H1 (cell line): ENCODE results near the gene DGAT2. TPM values are rescaled to one million over a fixed set of nuclear protein-coding genes. Genes with fewer than 3 reads are reported as not detected.

ENCODE experiments used
- CTCF ChIA-PET: fragments of 300-600 bp; sonication (Branson Sonifier 250); formaldehyde crosslinking; loops from one replicate; lab custom pipeline; 2021; ENCODE audit not compliant: partially characterized antibody; lab: Charles Lee
- POLR2A ChIA-PET: fragments of 300-600 bp; sonication (Branson Sonifier 250); formaldehyde crosslinking; loops from one replicate; lab custom pipeline; 2021; ENCODE audit warnings: inconsistent platforms; ENCODE audit not compliant: partially characterized antibody; lab: Charles Lee
- DNase-seq, 2 experiments: peaks; one replicate each; pipeline versions ENCODE4 v3.0.0 to v3.0.0-alpha.2; 2010 to 2022; ENCODE audit warnings: low spot score in 2 of 2, low read depth in 1 of 2, mixed read lengths in 1 of 2
- FAIRE-seq: peaks from 2 replicates; lab custom pipeline; 2011; peaks lifted over from hg19 to GRCh38; lab: Jason Lieb, UNC
- H2AFZ ChIP-seq: 2 replicates; pipeline ENCODE4 v1.8.1; 2012; ENCODE audit warnings: low read length, inconsistent platforms
- H2AK5ac ChIP-seq: 2 replicates; pipeline ENCODE4 v1.6.1; 2013; ENCODE audit warnings: low read depth, low read length
- H2BK120ac ChIP-seq: replicated peaks from 2 replicates; pipeline ENCODE3; 2013; ENCODE audit warnings: low read depth, low read length, inconsistent platforms
- H2BK12ac ChIP-seq: 2 replicates; pipeline ENCODE4 v1.6.1; 2013; ENCODE audit warnings: low read depth, low read length
- H2BK15ac ChIP-seq: 2 replicates; pipeline ENCODE4 v1.6.1; 2013; ENCODE audit warnings: low read length
- H2BK20ac ChIP-seq: 2 replicates; pipeline ENCODE4 v1.6.1; 2013; ENCODE audit warnings: low read length
- H2BK5ac ChIP-seq: 2 replicates; pipeline ENCODE4 v1.6.1; 2013; ENCODE audit warnings: low read depth, low read length
- H3K14ac ChIP-seq: 2 replicates; pipeline ENCODE4 v1.6.1; 2013; ENCODE audit warnings: inconsistent platforms; ENCODE audit not compliant: insufficient read length
- H3K18ac ChIP-seq: 2 replicates; pipeline ENCODE4 v1.6.1; 2013; ENCODE audit warnings: low read length; ENCODE audit errors: extremely low read depth
- H3K23ac ChIP-seq: 2 replicates; pipeline ENCODE4 v1.6.1; 2013; ENCODE audit warnings: inconsistent platforms; ENCODE audit not compliant: insufficient read length
- H3K23me2 ChIP-seq: 2 replicates; pipeline ENCODE4 v1.6.1; 2013; ENCODE audit warnings: low read depth, low read length
- H3K27ac ChIP-seq: 2 replicates; pipeline ENCODE4 v1.6.1; 2011; ENCODE audit warnings: low read depth, low read length, inconsistent platforms
- H3K27me3 ChIP-seq, 4 experiments: replicated peaks in 1 of 4; 1 replicate in 1 of 4; 2 replicates in 3 of 4; pipeline versions ENCODE4 v1.6.1 to v1.8.1; 2011 to 2013; ENCODE audit warnings: low read length in 3 of 4, mild to moderate bottlenecking in 3 of 4, inconsistent platforms in 2 of 4, mixed read lengths in 2 of 4, moderate library complexity in 1 of 4; ENCODE audit not compliant: control insufficient read depth in 3 of 4, insufficient read depth in 3 of 4; ENCODE audit errors: extremely low read depth in 1 of 4
- H3K36me3 ChIP-seq, 4 experiments: 2 replicates each; pipeline versions ENCODE4 v1.6.1 to v1.8.1; 2011 to 2013; ENCODE audit warnings: mild to moderate bottlenecking in 4 of 4, low read length in 3 of 4, moderate library complexity in 2 of 4, control low read depth in 1 of 4, inconsistent platforms in 1 of 4; ENCODE audit not compliant: insufficient read depth in 4 of 4, control insufficient read depth in 2 of 4
- H3K4ac ChIP-seq: replicated peaks from 2 replicates; pipeline ENCODE3; 2013; ENCODE audit warnings: low read length, low read depth, mixed read lengths, inconsistent platforms; ENCODE audit not compliant: insufficient read length
- H3K4me1 ChIP-seq, 4 experiments: replicated peaks in 1 of 4; 1 replicate in 1 of 4; 2 replicates in 3 of 4; pipeline versions ENCODE4 v1.6.1 to v1.8.1; 2011 to 2013; ENCODE audit warnings: low read length in 3 of 4, inconsistent platforms in 2 of 4, mixed read lengths in 1 of 4; ENCODE audit not compliant: insufficient read depth in 4 of 4, control insufficient read depth in 3 of 4
- H3K4me2 ChIP-seq, 2 experiments: 2 replicates each; pipeline versions ENCODE4 v1.6.1 to v1.8.1; 2011 to 2013; ENCODE audit warnings: low read depth in 2 of 2, low read length in 2 of 2, control low read depth in 1 of 2, inconsistent platforms in 1 of 2, mild to moderate bottlenecking in 1 of 2; ENCODE audit not compliant: insufficient read depth in 1 of 2
- H3K4me3 ChIP-seq, 4 experiments: fragments of 200-600, 300-600 bp in 1 of 4; sonication (generic), shearing (Covaris generic), sonication (Bioruptor Twin) in 1 of 4; 2 replicates each; pipeline versions ENCODE4 v1.5.1 to v1.8.1; 2011 to 2016; ENCODE audit warnings: low read length in 4 of 4, low read depth in 3 of 4, control low read depth in 2 of 4, inconsistent platforms in 2 of 4, mild to moderate bottlenecking in 2 of 4, mixed read lengths in 1 of 4, moderate library complexity in 1 of 4; ENCODE audit not compliant: insufficient read depth in 2 of 4; ENCODE audit errors: extremely low read depth in 1 of 4
- H3K56ac ChIP-seq: replicated peaks from 2 replicates; pipeline ENCODE3; 2013; ENCODE audit warnings: low read depth, mild to moderate bottlenecking, mixed read lengths, low read length, inconsistent platforms; ENCODE audit not compliant: insufficient read length
- H3K79me1 ChIP-seq: 2 replicates; pipeline ENCODE4 v1.6.1; 2013; ENCODE audit warnings: low read depth, low read length, control low read depth
- H3K79me2 ChIP-seq, 2 experiments: 2 replicates each; pipeline versions ENCODE4 v1.6.1 to v1.8.1; 2012 to 2013; ENCODE audit warnings: low read length in 2 of 2, mild to moderate bottlenecking in 2 of 2, inconsistent platforms in 1 of 2; ENCODE audit not compliant: insufficient read depth in 2 of 2, control insufficient read depth in 1 of 2
- H3K9ac ChIP-seq, 4 experiments: replicated peaks in 1 of 4; 1 replicate in 1 of 4; 2 replicates in 3 of 4; pipeline versions ENCODE4 v1.6.1 to v1.8.1; 2011 to 2013; ENCODE audit warnings: low read depth in 3 of 4, low read length in 3 of 4, control low read depth in 2 of 4, mild to moderate bottlenecking in 2 of 4, moderate library complexity in 2 of 4, inconsistent platforms in 1 of 4; ENCODE audit errors: extremely low read depth in 1 of 4
- H3K9me3 ChIP-seq, 2 experiments: 2 replicates each; pipeline versions ENCODE4 v1.6.1 to v1.8.1; 2012 to 2013; ENCODE audit warnings: mild to moderate bottlenecking in 2 of 2, moderate library complexity in 2 of 2, control low read depth in 1 of 2, inconsistent platforms in 1 of 2, low read depth in 1 of 2, low read length in 1 of 2, mixed read lengths in 1 of 2; ENCODE audit not compliant: insufficient read depth in 2 of 2
- H4K20me1 ChIP-seq, 2 experiments: replicated peaks in 1 of 2; 2 replicates each; pipeline versions ENCODE3 to v1.8.1; 2011 to 2013; ENCODE audit warnings: inconsistent platforms in 2 of 2, low read length in 2 of 2, mild to moderate bottlenecking in 1 of 2; ENCODE audit not compliant: insufficient read depth in 2 of 2, control insufficient read depth in 1 of 2
- H4K5ac ChIP-seq: 2 replicates; pipeline ENCODE4 v1.6.1; 2013; ENCODE audit warnings: low read length, low read depth, mixed read lengths, inconsistent platforms; ENCODE audit not compliant: insufficient read length
- H4K8ac ChIP-seq: 2 replicates; pipeline ENCODE4 v1.8.0; 2013; ENCODE audit warnings: mild to moderate bottlenecking, moderate library complexity, low read length, inconsistent platforms; ENCODE audit not compliant: insufficient read depth; ENCODE audit errors: extremely low read depth
- H4K91ac ChIP-seq: replicated peaks from 2 replicates; pipeline ENCODE3; 2013; ENCODE audit warnings: low read length, mixed read lengths, inconsistent platforms; ENCODE audit not compliant: insufficient read length
- CREB1 ChIP-seq: IDR thresholded peaks from 2 replicates; pipeline ENCODE4 v1.6.1; 2012; ENCODE audit warnings: inconsistent platforms
- FOSL1 ChIP-seq: IDR thresholded peaks from 2 replicates; pipeline ENCODE4 v1.6.1; 2011; ENCODE audit warnings: mild to moderate bottlenecking, low read depth, low read length, moderate library complexity; ENCODE audit not compliant: insufficient read depth
- POU5F1 ChIP-seq: IDR thresholded peaks from 2 replicates; pipeline ENCODE4 v1.6.1; 2011; ENCODE audit warnings: low read depth, mild to moderate bottlenecking, low read length, moderate library complexity
- RNF2 ChIP-seq: fragments of 200-900, 300-1000 bp; sonication (generic); IDR thresholded peaks from 2 replicates; pipeline ENCODE4 v1.7.1; 2016; ENCODE audit warnings: borderline replicate concordance, low read depth, mild to moderate bottlenecking, antibody characterized with exemption, low read length; ENCODE audit not compliant: poor library complexity, severe bottlenecking; ENCODE audit errors: missing control alignments
- TAF1 ChIP-seq: IDR thresholded peaks from 2 replicates; pipeline ENCODE4 v1.6.1; 2011; ENCODE audit warnings: mild to moderate bottlenecking, low read depth, low read length
- WGBS, 2 experiments: shearing (Covaris generic) in 1 of 2; methylation state at CpG; one replicate each; pipeline versions ENCODE4 v1.1.6 to v1.1.7; 2013 to 2015; ENCODE audit warnings: low lambda C conversion rate in 2 of 2, mixed read lengths in 2 of 2, inconsistent platforms in 1 of 2, low coverage in 1 of 2, missing lambda C conversion rate in 1 of 2; ENCODE audit not compliant: insufficient replicate concordance in 2 of 2, insufficient coverage in 1 of 2, insufficient read length in 1 of 2; ENCODE audit errors: extremely low coverage in 1 of 2, missing lambda C conversion rate in 1 of 2; 5-methylcytosine and 5-hydroxymethylcytosine counted together
- polyA plus RNA-seq, 7 experiments: library from polyadenylated mRNA; depleted of rRNA in 3 of 7; stranded (reverse) in 5 of 7; unstranded in 2 of 7; fragments of >200 nt in 5 of 7; fragments of 200-250 nt in 2 of 7; gene quantifications; 1 replicate in 5 of 7; 2 replicates in 1 of 7; 4 replicates in 1 of 7; pipeline versions ENCODE4 v1.2.1 to v1.2.3, GENCODE V29; 2011 to 2013; ENCODE audit warnings: missing spikeins in 2 of 7, mixed read lengths in 2 of 7
- total RNA-seq: library from RNA; stranded (reverse); fragmentation: NEBNext Ultra II Directional; extraction: Animal tissue kit (Norgen Biotek cat#: 25700); gene quantifications from 2 replicates; pipeline ENCODE4 v1.2.1, GENCODE V29; 2021

DGAT2 gene
- total and polyA plus RNA-seq, 2 of the 8 experiments (the other 6 are each of a cell fraction or from before 2014, with no cell fraction given) = 3.2 to 5.9 TPM

DNA sequence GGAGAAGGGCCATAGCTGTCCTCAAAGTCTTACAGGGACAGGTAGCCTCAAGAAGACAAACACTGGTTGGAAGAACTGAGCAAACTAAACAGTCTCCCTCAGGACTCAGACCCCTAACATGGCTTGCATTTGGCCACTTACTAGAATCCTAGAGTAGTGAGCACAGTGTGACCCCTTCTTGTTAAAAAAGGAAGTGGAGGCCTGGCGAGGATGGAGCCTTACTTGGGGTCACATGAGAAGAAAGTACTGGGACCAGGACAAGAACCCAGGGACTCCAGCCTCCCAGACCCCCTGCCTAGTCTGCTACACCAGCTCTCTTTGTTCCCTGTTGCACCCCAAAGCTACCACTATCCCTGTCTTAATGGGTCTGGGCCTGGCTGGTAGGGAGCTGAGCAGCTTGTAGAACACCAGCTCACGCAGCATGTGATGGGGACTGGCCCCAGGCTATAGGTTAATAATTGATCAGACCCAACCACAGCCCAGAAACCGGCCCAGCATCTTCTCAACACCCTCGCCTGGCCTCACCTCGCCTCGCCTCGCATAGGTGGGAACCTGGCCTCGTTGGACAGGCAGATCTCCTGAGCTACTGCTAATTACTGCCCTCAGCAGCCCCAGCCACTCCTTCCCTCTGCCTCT, 17.6 kb downstream of the DGAT2 start:
- 86% methylated on average over 8 of the region's 8 CpGs; no CpG with 5 or more reads in 1 of the 2 experiments for WGBS, 2 experiments
- H3K4me1 ChIP-seq = no peaks in the 10 kb centered on the region
- TF ChIP-seq CREB1 = no peak
- no peak for TF ChIP-seq RNF2
- TF ChIP-seq FOSL1 = no peak
- TF ChIP-seq TAF1 = no peak
- no peak for TF ChIP-seq POU5F1

More for the DNA sequence above, 17.6 kb downstream of the DGAT2 start:
- CTCF ChIA-PET = interaction anchor here (0.6 to 6.2 kb wide), 8 partner anchors 11 to 242 kb away, joined by 3 to 39 read pairs (median 4); no protein-coding TSS in a partner anchor
- Histone ChIP-seq H3K27me3 (no peaks in the 10 kb centered on the region), H2AFZ (no peak overlapping the region), H3K23ac (no peak overlapping the region), H2AK5ac (no peak overlapping the region), H3K4me2 (no peak overlapping the region), H3K18ac (no peak overlapping the region), H4K91ac (no peak overlapping the region), H2BK120ac (no peak overlapping the region), H3K23me2 (no peaks in the 10 kb centered on the region), H3K4ac (no peak overlapping the region), H3K79me2 (no peaks in the 10 kb centered on the region), H3K36me3 (no peaks in the 10 kb centered on the region), H2BK20ac (no peak overlapping the region), H3K4me3 (no peak overlapping the region), H3K79me1 (no peaks in the 10 kb centered on the region), H4K8ac (no peak overlapping the region), H3K27ac (no peak overlapping the region), H2BK5ac (no peak overlapping the region), H3K9ac (no peak overlapping the region), H3K9me3 (no peaks in the 10 kb centered on the region), H3K56ac (no peak overlapping the region), H4K20me1 (no peaks in the 10 kb centered on the region), H2BK12ac (no peak overlapping the region), H3K14ac (no peak overlapping the region), H2BK15ac (no peak overlapping the region), H4K5ac (no peak overlapping the region)
- POLR2A ChIA-PET = no interaction called here
- no peak for FAIRE-seq
- DNase-seq = no peak
